ENCODE results near the gene SMIM21. TPM values are rescaled to one million over a fixed set of nuclear protein-coding genes. Genes with fewer than 3 reads are reported as not detected.

SMIM21 gene
- total RNA-seq, 1 donor from 2014 or later = not detected

DNA sequence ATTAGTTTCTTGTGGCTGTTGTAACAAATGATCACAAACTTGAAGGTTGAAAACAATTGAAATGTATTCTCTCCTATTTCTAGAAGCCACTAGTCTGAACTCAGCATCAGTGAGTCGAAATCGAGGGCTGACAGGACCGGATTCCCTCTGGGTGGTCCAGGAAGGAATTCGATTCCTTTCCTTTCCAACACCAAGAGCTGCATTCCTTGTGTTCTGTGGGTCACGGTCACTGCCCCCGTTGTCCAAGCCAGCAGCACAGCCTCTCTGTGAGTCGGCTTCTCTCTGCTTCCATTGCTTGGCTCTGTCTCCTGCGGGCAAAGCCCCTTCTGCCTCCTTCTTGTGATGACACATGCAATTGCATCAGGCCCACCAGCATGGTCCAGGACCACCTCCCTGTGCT lies 67.3 kb downstream of the SMIM21 start:
- Histone ChIP-seq H3K4me3 (no peak overlapping the region), H3K27ac (replicated peaks) (no peak overlapping the region), H3K36me3 (no peaks in the 10 kb centered on the region), H3K4me1 (no peaks in the 10 kb centered on the region), H3K27me3 (ENCODE audit: low read depth) (peaks cover 20% of the 10 kb centered on the region), H3K9me3 (replicated peaks) (peaks cover 2% of the 10 kb centered on the region)
- DNase-seq = no peak
- TF ChIP-seq, protein P1, sequence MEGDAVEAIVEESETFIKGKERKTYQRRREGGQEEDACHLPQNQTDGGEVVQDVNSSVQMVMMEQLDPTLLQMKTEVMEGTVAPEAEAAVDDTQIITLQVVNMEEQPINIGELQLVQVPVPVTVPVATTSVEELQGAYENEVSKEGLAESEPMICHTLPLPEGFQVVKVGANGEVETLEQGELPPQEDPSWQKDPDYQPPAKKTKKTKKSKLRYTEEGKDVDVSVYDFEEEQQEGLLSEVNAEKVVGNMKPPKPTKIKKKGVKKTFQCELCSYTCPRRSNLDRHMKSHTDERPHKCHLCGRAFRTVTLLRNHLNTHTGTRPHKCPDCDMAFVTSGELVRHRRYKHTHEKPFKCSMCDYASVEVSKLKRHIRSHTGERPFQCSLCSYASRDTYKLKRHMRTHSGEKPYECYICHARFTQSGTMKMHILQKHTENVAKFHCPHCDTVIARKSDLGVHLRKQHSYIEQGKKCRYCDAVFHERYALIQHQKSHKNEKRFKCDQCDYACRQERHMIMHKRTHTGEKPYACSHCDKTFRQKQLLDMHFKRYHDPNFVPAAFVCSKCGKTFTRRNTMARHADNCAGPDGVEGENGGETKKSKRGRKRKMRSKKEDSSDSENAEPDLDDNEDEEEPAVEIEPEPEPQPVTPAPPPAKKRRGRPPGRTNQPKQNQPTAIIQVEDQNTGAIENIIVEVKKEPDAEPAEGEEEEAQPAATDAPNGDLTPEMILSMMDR (IDR thresholded peaks at IDR 0.05; ENCODE audit: borderline replicate concordance) = no peak
- intact Hi-C loops (cut with micrococcal nuclease) = no loop called here

Other genes starting within 250 kb of the SMIM21 start
- gene PTGR3, start 218.6 kb downstream of the SMIM21 start, total RNA-seq = 77.3 TPM
- gene TSHZ1, start 216.9 kb downstream of the SMIM21 start, total RNA-seq = 24.6 TPM